Measurements from ENCODE around the gene FAM53A.
"Not testable (repeated sequence)": the region's sequence is repeated elsewhere in the genome, so short reads cannot be mapped to it uniquely, and the experiment has no call there.

The FAM53A gene

GRCh38 chr4:1616557-1616930, 67.6 kb downstream of the FAM53A start:
- DNase-seq: no peak

- no peak for DNase-seq
These were observed 68.1 kb downstream of the FAM53A start for GRCh38 chr4:1615786-1616556.

GRCh38 chr4:1614854-1615595, 69.1 kb downstream of the FAM53A start:
- no peak for DNase-seq

- DNase-seq: no peak
These were observed 69.6 kb downstream of the FAM53A start for GRCh38 chr4:1614502-1614853.

- no peak for DNase-seq
These were observed 70.1 kb downstream of the FAM53A start for GRCh38 chr4:1614049-1614448.

- no peak for DNase-seq
These were observed 71.0 kb downstream of the FAM53A start for GRCh38 chr4:1613099-1613495.

- no peak for DNase-seq
These were observed 71.6 kb downstream of the FAM53A start for GRCh38 chr4:1612278-1613098.

- DNase-seq: no peak
These were observed 72.6 kb downstream of the FAM53A start for GRCh38 chr4:1611501-1611870.

GRCh38 chr4:1610791-1611500, 73.2 kb downstream of the FAM53A start:
- no peak for DNase-seq

GRCh38 chr4:1609901-1610790, 74.0 kb downstream of the FAM53A start:
- no peak for DNase-seq

- no peak for DNase-seq
These were observed 75.2 kb downstream of the FAM53A start for GRCh38 chr4:1608821-1609500.

- DNase-seq: no peak
These were observed 75.8 kb downstream of the FAM53A start for GRCh38 chr4:1608196-1608820.

- DNase-seq: not testable (repeated sequence)
These were observed 76.5 kb downstream of the FAM53A start for GRCh38 chr4:1607436-1608195.

- no peak for DNase-seq
These were observed 79.4 kb downstream of the FAM53A start for GRCh38 chr4:1604706-1605205.

- no peak for DNase-seq
These were observed 79.9 kb downstream of the FAM53A start for GRCh38 chr4:1604181-1604705.

GRCh38 chr4:1603413-1604135, 80.5 kb downstream of the FAM53A start:
- DNase-seq: no peak

- no peak for DNase-seq
These were observed 81.3 kb downstream of the FAM53A start for GRCh38 chr4:1602655-1603412.

Data from NCI-H524 treated with DMSO at 0.1 percent for 48 hours (cell line).